ENCODE results near the gene ZMAT2. TPM values are rescaled to one million over a fixed set of nuclear protein-coding genes. Genes with fewer than 3 reads are reported as not detected.
"Not testable (repeated sequence)": the region's sequence is repeated elsewhere in the genome, so short reads cannot be mapped to it uniquely, and the experiment has no call there.

The ZMAT2 gene
- polyA plus RNA-seq (2012; ENCODE audit: low read depth, missing spikeins) = 87.5 TPM

- TF ChIP-seq SPI1 (IDR thresholded peaks at IDR 0.05; ENCODE audit: low read depth, low read length) (no peak), POLR2AphosphoS5 (IDR thresholded peaks at IDR 0.05; ENCODE audit: low read depth, low read length) (peak; percentile 87), POLR2A (IDR thresholded peaks at IDR 0.05; ENCODE audit: low read depth, low read length) (peak; percentile 89), POU2F2 (IDR thresholded peaks at IDR 0.05; ENCODE audit: low read depth, low read length) (no peak), PAX5 (IDR thresholded peaks at IDR 0.05; ENCODE audit: insufficient read depth, low read length, severe bottlenecking) (no peak), TAF1 (IDR thresholded peaks at IDR 0.05; ENCODE audit: low read depth, low read length) (peak; percentile 99)
- DNase-seq (ENCODE audit: insufficient read length, low spot score) = peak; percentile 76
- peak; percentile 98 for FAIRE-seq
Measured at GRCh38 chr5:140700177-140701144, at the start of gene ZMAT2. ZMAT2 (plus strand) TSS chr5:140700447; CDS start chr5:140700461, 14 bp downstream.

GRCh38 chr5:140658870-140659269 is 41.4 kb upstream of the ZMAT2 start:
- no peak for DNase-seq (ENCODE audit: insufficient read length, low spot score)
- TF ChIP-seq TAF1 (IDR thresholded peaks at IDR 0.05; ENCODE audit: low read depth, low read length) (no peak), SPI1 (IDR thresholded peaks at IDR 0.05; ENCODE audit: low read depth, low read length) (no peak), POU2F2 (IDR thresholded peaks at IDR 0.05; ENCODE audit: low read depth, low read length) (no peak), PAX5 (IDR thresholded peaks at IDR 0.05; ENCODE audit: insufficient read depth, low read length, severe bottlenecking) (no peak), POLR2A (IDR thresholded peaks at IDR 0.05; ENCODE audit: low read depth, low read length) (no peak)
- FAIRE-seq = no peak

DNA sequence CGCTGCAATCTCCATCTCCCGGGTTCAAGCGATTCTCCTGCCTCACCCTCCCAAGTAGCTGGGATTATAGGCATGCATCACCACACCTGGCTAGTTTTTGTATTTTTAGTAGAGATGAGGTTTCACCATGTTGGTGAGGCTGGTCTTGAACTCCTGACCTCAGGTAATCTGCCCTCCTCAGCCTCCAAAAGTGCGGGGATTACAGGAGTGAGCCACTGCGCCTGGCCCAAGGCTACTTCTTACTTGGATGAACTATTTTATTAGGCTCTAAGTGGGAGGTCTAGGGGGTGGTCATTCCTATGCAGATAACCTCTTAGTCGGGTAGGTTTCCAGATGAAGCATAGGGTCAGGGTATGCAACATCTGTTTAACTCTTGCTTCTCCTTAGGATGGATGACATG is 39.9 kb upstream of the ZMAT2 start:
- FAIRE-seq; DNase-seq (ENCODE audit: insufficient read length, low spot score): not testable (repeated sequence)

DNA sequence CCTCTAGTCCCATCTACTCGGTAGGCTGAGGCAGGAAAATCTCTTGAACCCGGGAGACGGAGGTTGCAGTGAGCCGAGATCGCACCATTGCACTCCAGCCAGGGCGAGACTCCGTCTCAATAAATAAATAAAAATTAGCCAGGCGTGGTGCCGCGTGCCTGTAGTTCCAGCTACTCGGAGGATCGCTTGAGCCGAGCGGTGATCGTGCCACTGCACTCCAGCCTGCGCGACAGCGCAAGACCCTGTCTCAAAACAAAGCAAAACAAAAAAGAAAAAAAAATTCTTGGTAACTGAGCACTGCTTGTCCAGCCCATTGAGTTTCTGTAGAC is 36.3 kb upstream of the ZMAT2 start:
- TF ChIP-seq POLR2A (IDR thresholded peaks at IDR 0.05; ENCODE audit: low read depth, low read length) (no peak), POU2F2 (IDR thresholded peaks at IDR 0.05; ENCODE audit: low read depth, low read length) (no peak), TAF1 (IDR thresholded peaks at IDR 0.05; ENCODE audit: low read depth, low read length) (no peak), PAX5 (IDR thresholded peaks at IDR 0.05; ENCODE audit: insufficient read depth, low read length, severe bottlenecking) (no peak), SPI1 (IDR thresholded peaks at IDR 0.05; ENCODE audit: low read depth, low read length) (no peak), POLR2AphosphoS5 (IDR thresholded peaks at IDR 0.05; ENCODE audit: low read depth, low read length) (no peak)
- FAIRE-seq (no peak), DNase-seq (ENCODE audit: insufficient read length, low spot score) (no peak)

- FAIRE-seq (peak; percentile 94), DNase-seq (ENCODE audit: insufficient read length, low spot score) (peak; percentile 88)
Measured at GRCh38 chr5:140664359-140665119, 35.7 kb upstream of the ZMAT2 start, which contains the start of gene WDR55. WDR55 (plus strand) TSS chr5:140664904; CDS start chr5:140664913, 9 bp downstream.

DNA sequence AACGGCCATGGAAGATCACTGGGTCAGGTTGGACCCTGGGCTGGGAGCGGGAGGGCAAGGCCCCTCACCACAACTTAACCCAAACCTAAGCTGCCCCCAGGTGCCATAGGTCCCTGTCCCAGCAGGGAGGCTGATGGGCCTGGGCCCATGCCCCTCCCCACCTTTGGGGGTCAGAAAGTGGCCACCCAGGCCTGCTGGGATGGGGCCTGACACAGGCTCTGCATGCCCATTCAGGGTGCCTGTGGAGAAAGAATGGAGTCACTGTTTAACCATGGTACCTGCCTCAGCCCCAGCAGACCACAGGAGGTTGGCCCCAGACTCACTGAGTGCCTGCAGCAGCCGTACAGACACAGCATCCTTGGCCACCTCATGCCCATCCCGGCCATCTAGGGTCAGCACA is 29.2 kb upstream of the ZMAT2 start:
- FAIRE-seq; DNase-seq (ENCODE audit: insufficient read length, low spot score): not testable (repeated sequence)

More at GRCh38 chr5:140664359-140665119, 35.7 kb upstream of the ZMAT2 start, which contains the start of gene WDR55:
- TF ChIP-seq POU2F2 (IDR thresholded peaks at IDR 0.05; ENCODE audit: low read depth, low read length) (peak; percentile 49; the same call in 1 of the 2 replicates), POLR2A (IDR thresholded peaks at IDR 0.05; ENCODE audit: low read depth, low read length) (peak; percentile 94), TAF1 (IDR thresholded peaks at IDR 0.05; ENCODE audit: low read depth, low read length) (peak; percentile 67), PAX5 (IDR thresholded peaks at IDR 0.05; ENCODE audit: insufficient read depth, low read length, severe bottlenecking) (peak; percentile 23), POLR2AphosphoS5 (IDR thresholded peaks at IDR 0.05; ENCODE audit: low read depth, low read length) (peak; percentile 81), SPI1 (IDR thresholded peaks at IDR 0.05; ENCODE audit: low read depth, low read length) (peak; percentile 39; the same call in 1 of the 2 replicates)

DNA sequence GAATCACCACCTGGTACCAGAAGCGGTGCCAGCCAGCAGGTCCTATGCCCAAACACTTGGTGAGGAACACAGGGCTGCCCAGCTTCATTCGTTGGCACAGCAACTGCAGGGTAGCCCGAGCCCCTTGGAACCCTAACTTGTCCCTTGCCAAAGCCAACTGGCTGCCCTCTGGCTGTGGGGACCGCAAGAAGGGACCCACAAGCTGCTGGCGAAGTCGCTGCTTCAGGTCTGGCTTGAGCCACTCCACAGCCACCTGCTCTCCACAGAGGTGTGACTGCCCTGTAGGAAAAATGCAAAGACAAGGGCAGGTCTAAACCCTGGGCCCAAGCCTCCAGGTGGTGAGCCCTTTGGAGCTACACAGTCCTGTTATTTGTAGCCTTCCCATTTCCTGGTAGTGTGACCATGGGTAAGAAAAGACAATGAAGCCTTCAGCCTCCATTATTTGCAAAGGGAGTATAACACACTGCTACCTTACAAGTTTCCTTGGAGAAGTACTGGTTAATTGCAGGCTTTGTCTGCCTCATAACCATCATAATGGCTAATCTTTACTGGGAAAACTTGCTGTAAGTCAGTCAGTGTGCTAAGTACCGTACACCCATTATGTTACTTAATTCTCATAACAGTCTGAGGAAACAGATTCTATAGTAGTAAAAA is 28.6 kb upstream of the ZMAT2 start:
- FAIRE-seq = no peak
- no peak for DNase-seq (ENCODE audit: insufficient read length, low spot score)
- TF ChIP-seq POLR2AphosphoS5 (IDR thresholded peaks at IDR 0.05; ENCODE audit: low read depth, low read length) = no peak
- no peak for TF ChIP-seq PAX5 (IDR thresholded peaks at IDR 0.05; ENCODE audit: insufficient read depth, low read length, severe bottlenecking)
- TF ChIP-seq SPI1 (IDR thresholded peaks at IDR 0.05; ENCODE audit: low read depth, low read length) = no peak
- no peak for TF ChIP-seq TAF1 (IDR thresholded peaks at IDR 0.05; ENCODE audit: low read depth, low read length)
- no peak for TF ChIP-seq POU2F2 (IDR thresholded peaks at IDR 0.05; ENCODE audit: low read depth, low read length)
- TF ChIP-seq POLR2A (IDR thresholded peaks at IDR 0.05; ENCODE audit: low read depth, low read length) = no peak

GRCh38 chr5:140672455-140673186 is 27.6 kb upstream of the ZMAT2 start:
- FAIRE-seq (no peak), DNase-seq (ENCODE audit: insufficient read length, low spot score) (no peak)
- no peak for TF ChIP-seq POLR2AphosphoS5 (IDR thresholded peaks at IDR 0.05; ENCODE audit: low read depth, low read length)
- TF ChIP-seq TAF1 (IDR thresholded peaks at IDR 0.05; ENCODE audit: low read depth, low read length) = no peak
